Endothelial cell (in vitro differentiated cells): ENCODE results near the gene SESN3. TPM values are rescaled to one million over a fixed set of nuclear protein-coding genes. Genes with fewer than 3 reads are reported as not detected.

Experiments
- DNase-seq: peaks from one replicate; pipeline ENCODE4 v3.0.0; 2021; ENCODE audit warnings: low spot score
- H3K27ac Mint-ChIP-seq: one replicate; pipeline ENCODE4 v1.8.0; 2021; ENCODE audit warnings: mixed read lengths, inconsistent platforms; ENCODE audit not compliant: unreplicated experiment
- H3K27me3 Mint-ChIP-seq: one replicate; pipeline ENCODE4 v1.8.0; 2021; ENCODE audit warnings: mild to moderate bottlenecking, moderate library complexity, mixed read lengths, inconsistent platforms; ENCODE audit not compliant: unreplicated experiment
- H3K36me3 Mint-ChIP-seq: one replicate; pipeline ENCODE4 v1.8.0; 2021; ENCODE audit warnings: mild to moderate bottlenecking, low read depth, mixed read lengths, inconsistent platforms; ENCODE audit not compliant: unreplicated experiment
- H3K4me1 Mint-ChIP-seq: one replicate; pipeline ENCODE4 v1.8.0; 2021; ENCODE audit warnings: mild to moderate bottlenecking, mixed read lengths, inconsistent platforms; ENCODE audit not compliant: unreplicated experiment
- H3K4me3 Mint-ChIP-seq: one replicate; pipeline ENCODE4 v1.8.0; 2021; ENCODE audit warnings: mild to moderate bottlenecking, mixed read lengths, inconsistent platforms; ENCODE audit not compliant: unreplicated experiment
- H3K9me3 Mint-ChIP-seq: one replicate; pipeline ENCODE4 v1.8.0; 2021; ENCODE audit warnings: mixed read lengths, inconsistent platforms; ENCODE audit not compliant: unreplicated experiment
- CTCF ChIP-seq: fragments of 200-600 bp; sonication (generic); IDR thresholded peaks from one replicate; pipeline ENCODE4 v1.5.0; 2021; ENCODE audit warnings: antibody characterized with exemption; ENCODE audit not compliant: unreplicated experiment
- total RNA-seq: library from RNA; stranded (reverse); fragmentation: NEBNext Ultra II Directional; extraction: Animal tissue kit (Norgen Biotek cat#: 25700); gene quantifications from one replicate; pipeline ENCODE4 v1.2.1, GENCODE V29; 2021; ENCODE audit not compliant: unreplicated experiment

The SESN3 gene
- total RNA-seq, 1 donor from 2014 or later: 94.5 TPM

GRCh38 chr11:95161248-95161647 is 69.8 kb downstream of the SESN3 start:
- no peak for TF ChIP-seq CTCF
- Mint-ChIP-seq H3K4me1 (peaks cover 6% of the 10 kb centered on the region), H3K36me3 (no peaks in the 10 kb centered on the region), H3K4me3 (peak overlapping the region; percentile 7), H3K9me3 (no peaks in the 10 kb centered on the region), H3K27ac (no peak overlapping the region), H3K27me3 (peaks cover 4% of the 10 kb centered on the region)
- no peak for DNase-seq

- peaks cover 13% of the 10 kb centered on the region for H3K4me1 Mint-ChIP-seq
- no peaks in the 10 kb centered on the region for H3K9me3 Mint-ChIP-seq
- DNase-seq: no peak
- H3K27ac Mint-ChIP-seq: no peak overlapping the region
- H3K36me3 Mint-ChIP-seq: no peaks in the 10 kb centered on the region
- peaks cover 4% of the 10 kb centered on the region for H3K27me3 Mint-ChIP-seq
- TF ChIP-seq CTCF: no peak
- peak overlapping the region; percentile 48 for H3K4me3 Mint-ChIP-seq
Measured at GRCh38 chr11:95157824-95158223, 73.2 kb downstream of the SESN3 start.

GRCh38 chr11:95156916-95157541 is 74.0 kb downstream of the SESN3 start:
- no peak for TF ChIP-seq CTCF
- no peaks in the 10 kb centered on the region for H3K36me3 Mint-ChIP-seq
- no peaks in the 10 kb centered on the region for H3K9me3 Mint-ChIP-seq
- DNase-seq: no peak
- no peak overlapping the region for H3K4me3 Mint-ChIP-seq
- peaks cover 14% of the 10 kb centered on the region for H3K4me1 Mint-ChIP-seq
- H3K27ac Mint-ChIP-seq: no peak overlapping the region
- H3K27me3 Mint-ChIP-seq: peaks cover 4% of the 10 kb centered on the region

- H3K4me1 Mint-ChIP-seq: peaks cover 18% of the 10 kb centered on the region
- no peak for TF ChIP-seq CTCF
- H3K9me3 Mint-ChIP-seq: no peaks in the 10 kb centered on the region
- no peaks in the 10 kb centered on the region for H3K36me3 Mint-ChIP-seq
- H3K27me3 Mint-ChIP-seq: peaks cover 7% of the 10 kb centered on the region
- no peak overlapping the region for H3K4me3 Mint-ChIP-seq
- DNase-seq: no peak
- no peak overlapping the region for H3K27ac Mint-ChIP-seq
Measured at GRCh38 chr11:95156133-95156721, 74.8 kb downstream of the SESN3 start.

GRCh38 chr11:95155385-95155784 is 75.6 kb downstream of the SESN3 start:
- no peak overlapping the region for H3K27ac Mint-ChIP-seq
- TF ChIP-seq CTCF: no peak

More at GRCh38 chr11:95155385-95155784, 75.6 kb downstream of the SESN3 start:
- Mint-ChIP-seq H3K27me3 (peaks cover 7% of the 10 kb centered on the region), H3K4me1 (peaks cover 14% of the 10 kb centered on the region), H3K4me3 (no peak overlapping the region), H3K9me3 (no peaks in the 10 kb centered on the region), H3K36me3 (no peaks in the 10 kb centered on the region)
- no peak for DNase-seq
